ENCODE measurements around the gene RGL3.
"Not testable (repeated sequence)": the region's sequence is repeated elsewhere in the genome, so short reads cannot be mapped to it uniquely, and the experiment has no call there.

Gene RGL3

DNA sequence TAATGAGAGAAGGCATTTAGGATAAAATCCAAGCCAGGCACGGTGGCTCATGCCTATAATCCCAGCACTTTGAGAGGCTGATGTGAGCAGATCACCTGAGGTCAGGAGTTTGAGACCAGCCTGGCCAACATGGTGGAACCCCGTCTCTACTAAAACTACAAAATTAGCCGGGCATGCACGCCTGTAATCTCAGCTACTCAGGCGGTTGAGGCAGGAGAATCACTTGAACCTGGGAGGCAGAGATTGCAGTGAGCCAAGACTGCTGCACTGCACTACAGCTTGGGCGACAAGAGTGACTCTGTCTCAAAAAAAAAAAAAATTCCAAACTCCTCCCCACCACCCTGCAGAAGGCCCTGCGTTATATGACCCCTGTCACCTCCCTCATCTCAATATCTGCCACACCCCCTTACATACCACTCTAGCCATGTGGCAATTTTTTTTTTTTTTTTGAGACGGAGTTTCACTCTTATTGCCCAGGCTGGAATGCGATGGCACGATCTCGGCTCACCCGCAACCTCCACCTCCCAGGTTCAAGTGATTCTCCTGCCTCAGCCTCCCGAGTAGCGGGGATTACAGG is 39.8 kb downstream of the RGL3 start:
- not testable (repeated sequence) for DNase-seq

GRCh38 chr19:11378319-11379189 is 40.6 kb downstream of the RGL3 start:
- no peak for DNase-seq

- no peak for DNase-seq
Observed at GRCh38 chr19:11377756-11378155, 41.4 kb downstream of the RGL3 start.

DNA sequence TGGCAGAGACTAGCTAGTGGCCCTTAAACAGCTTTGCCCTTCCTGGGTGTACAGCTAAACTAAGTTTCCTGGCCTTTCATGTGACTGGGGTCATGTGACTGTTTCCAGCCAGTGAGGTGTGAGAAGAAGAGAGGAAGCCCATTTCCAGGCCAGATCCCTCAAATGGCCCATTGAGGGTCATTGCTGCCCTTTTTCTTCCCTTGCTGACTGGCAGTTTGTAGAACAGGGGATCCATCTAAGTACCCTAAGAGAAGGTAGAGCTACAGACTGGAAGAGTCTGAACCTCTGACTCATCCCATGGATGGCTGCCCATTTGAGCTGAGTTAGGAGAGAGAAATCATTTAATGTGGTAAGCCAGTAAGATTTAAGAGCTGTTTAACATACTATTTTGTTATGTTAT is 41.9 kb downstream of the RGL3 start:
- DNase-seq: no peak

GRCh38 chr19:11375143-11375948 is 43.8 kb downstream of the RGL3 start:
- no peak for DNase-seq

- DNase-seq: no peak
Observed at GRCh38 chr19:11374433-11375142, 44.5 kb downstream of the RGL3 start, which contains the start of gene SWSAP1. TSS of gene SWSAP1 (plus strand) at chr19:11374666. CDS start at chr19:11374681, 15 bp downstream.

GRCh38 chr19:11373885-11374432 is 45.2 kb downstream of the RGL3 start:
- DNase-seq: no peak

DNA sequence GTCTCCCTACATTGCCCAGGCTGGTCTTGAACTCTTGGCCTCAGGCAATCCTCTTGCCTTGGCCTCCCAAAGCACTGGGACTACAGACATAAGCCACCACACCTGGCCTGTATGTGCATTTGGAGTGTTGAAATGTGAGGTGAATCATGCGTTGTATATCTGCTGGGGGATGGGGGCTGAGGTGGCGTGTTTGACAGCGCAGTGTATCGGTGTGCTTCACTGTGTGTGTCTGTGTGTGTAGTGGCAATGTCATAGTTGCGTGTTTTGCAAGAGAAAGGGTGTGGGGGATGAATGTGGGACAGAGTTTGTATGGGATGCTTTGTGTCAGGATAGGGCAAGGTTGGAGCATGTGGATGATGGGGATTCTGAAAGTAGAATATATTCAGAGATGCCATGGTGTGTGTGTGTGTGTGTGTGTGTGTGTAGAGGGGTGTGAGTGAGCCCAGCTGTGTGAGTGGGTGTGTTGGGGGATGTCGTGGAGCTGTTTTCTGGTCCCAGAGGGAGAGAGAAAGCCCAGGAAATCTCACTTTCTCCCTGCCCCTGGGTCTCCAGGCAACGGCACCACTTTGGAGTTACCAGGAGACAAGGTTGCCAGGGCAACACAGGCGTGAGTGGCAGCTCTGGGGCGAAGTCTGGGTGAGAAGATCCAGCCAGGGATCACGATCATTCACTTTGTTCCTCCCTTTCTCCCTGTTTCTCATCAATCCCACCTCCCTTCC is 45.8 kb downstream of the RGL3 start:
- no peak for DNase-seq

DNA sequence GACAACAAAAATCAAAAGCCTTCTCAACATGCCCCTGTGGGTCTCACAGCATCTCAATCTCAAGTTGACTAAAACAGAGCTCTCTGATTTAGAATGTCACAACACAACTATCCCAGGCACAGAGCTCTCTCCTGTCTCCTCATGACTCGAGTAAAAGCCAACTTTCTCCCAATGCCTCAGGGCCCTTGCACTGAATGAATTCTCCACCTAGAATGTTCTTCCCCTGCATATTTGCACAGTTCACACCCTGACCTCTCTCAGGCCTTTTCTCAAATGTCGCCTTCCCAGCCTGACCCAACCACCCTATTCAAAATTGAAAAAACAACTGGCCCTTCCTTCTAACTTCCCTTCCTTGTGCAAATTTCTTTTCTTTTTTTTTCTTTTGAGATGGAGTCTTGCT is 48.4 kb downstream of the RGL3 start:
- no peak for DNase-seq

DNA sequence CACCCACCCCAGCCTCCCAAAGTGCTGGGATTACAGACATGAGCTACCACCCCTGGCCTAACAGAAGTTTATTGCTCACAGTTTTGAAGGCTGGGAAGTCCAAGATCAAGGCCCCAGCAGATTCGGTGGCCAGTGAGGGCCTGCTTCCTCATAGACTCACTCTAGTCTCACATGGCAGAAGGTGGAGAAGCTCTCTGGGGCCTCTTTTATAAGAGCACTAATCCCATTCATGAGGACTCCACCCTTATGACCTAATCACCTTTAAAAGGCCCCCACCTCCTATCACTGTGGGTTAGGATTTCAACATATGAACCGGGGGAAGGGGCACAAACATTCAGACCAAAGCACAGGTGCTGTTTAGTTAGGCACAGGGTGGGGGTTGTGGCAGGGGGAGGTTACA is 51.6 kb downstream of the RGL3 start:
- DNase-seq: no peak

DNA sequence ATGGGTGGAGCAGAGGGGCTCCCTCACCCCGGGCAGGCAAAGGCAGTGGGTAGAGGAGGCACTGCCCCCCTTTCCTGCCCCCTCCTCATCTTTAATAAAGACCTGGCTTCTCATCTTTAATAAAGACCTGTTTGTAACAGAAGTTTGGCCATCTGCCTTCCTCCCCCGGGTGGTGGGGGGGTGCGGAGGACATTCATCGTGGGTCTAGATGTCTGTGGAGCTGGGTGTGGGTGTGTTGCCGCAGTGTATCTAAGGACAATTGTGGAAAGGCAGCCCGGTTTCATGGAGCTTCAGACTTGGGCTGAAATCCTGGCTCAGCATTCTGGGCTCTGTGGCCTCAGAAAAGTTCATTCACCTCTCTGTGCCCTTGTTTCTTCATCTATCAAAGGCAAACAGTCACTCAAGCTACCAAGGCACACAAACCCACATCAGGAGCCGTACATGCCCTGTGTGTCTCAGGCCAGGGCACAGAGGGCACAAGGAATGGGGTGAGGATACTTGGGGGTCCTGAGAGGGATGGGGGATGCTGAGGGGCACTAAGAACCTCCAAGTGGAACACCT is 53.5 kb downstream of the RGL3 start:
- DNase-seq: no peak

- no peak for DNase-seq
Observed at GRCh38 chr19:11364935-11365334, 54.2 kb downstream of the RGL3 start.

- DNase-seq: no peak
Observed at GRCh38 chr19:11364296-11364904, 54.7 kb downstream of the RGL3 start.

DNA sequence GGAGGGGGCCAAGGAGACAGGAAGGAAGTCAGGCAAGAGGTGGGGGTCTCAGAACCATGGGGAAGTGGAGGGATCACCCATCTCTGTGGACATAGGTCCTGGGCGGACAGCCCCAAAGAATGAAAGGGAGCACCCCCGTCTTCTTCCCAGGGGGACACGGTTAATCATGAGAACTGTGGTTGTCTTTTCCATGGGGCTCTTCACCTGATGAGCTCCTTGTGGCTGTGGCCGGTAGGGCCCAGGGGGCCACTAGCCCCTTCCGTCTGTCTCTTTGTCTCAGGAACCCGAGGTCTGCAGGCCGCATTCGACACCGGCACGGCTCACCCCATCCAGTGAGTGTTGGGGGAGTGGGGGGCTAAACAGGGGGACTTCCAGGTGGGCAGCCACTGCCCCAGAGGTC is 55.2 kb downstream of the RGL3 start:
- no peak for DNase-seq

DNA sequence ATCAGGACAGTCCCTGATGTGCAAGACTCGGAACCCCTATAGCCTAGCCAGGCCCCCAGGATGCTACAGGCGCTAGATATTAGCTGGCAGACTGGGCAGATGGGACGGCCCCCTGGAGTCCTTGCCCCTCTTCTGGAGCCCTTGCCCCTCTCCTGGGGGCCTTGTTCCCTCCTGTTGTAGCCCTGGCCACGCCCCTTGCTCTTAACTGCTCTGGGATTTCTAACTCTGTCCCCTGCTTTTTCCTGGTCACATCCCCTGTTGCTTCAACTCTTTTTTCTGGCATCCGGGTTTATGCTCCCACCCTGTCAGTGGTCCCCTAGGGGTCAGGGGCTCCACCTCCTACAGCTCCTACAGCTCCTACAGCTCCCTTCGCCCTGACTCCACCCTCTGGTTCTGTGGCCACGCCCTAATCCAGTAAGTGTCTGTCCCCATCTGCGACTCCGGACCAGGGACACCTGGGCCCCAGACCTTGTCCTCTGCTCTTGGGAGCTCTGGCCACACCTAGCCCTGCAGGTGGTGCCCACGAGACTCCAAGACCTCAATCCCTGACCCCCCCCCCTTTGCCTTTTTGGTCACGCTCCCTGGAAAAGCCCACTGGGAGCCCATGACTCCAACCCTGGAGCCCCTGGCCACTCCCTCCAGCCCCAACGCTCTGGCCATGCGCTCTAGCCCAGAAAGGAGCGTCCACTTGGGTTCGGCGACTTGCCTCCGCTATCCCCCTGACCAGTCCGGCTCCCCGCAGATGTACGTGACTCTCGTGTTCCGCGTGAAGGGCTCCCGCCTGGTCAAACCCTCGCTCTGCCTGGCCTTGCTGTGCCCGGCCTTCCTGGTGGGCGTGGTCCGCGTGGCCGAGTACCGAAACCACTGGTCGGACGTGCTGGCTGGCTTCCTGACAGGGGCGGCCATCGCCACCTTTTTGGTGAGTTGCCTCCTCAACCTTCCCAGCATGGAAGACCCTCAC is 57.1 kb downstream of the RGL3 start:
- no peak for DNase-seq

DNA sequence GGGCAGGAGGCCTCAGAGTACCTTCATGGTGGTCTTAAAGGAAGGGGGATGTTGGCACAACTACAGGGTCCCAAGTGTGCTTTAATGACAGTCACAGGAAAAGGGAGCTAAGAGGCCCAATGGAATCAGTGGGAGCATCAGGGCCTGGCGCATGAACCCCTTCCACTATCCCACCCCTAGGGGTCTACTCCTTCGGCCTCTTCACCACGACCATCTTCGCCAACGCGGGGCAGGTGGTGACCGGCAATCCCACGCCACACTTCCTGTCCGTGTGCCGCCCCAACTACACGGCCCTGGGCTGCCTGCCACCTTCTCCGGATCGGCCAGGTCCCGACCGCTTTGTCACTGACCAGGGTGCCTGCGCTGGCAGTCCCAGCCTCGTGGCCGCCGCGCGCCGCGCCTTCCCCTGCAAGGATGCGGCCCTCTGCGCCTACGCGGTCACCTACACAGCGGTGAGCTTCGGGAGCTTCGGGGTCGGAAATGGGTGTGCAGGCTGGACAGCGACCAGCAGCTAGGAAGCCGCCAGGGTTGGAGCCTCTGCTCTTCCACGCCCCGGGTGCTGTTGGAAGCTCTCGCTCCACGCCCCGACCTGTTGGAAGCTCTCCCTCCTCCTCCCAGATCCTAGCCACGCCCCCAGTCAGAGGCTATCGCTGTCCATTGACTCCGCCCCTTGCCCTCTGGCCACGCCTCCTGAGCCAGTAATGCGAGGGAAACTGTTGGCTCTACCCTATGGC is 57.9 kb downstream of the RGL3 start:
- no peak for DNase-seq

GRCh38 chr19:11359421-11359820 is 59.7 kb downstream of the RGL3 start:
- DNase-seq: no peak

DNA sequence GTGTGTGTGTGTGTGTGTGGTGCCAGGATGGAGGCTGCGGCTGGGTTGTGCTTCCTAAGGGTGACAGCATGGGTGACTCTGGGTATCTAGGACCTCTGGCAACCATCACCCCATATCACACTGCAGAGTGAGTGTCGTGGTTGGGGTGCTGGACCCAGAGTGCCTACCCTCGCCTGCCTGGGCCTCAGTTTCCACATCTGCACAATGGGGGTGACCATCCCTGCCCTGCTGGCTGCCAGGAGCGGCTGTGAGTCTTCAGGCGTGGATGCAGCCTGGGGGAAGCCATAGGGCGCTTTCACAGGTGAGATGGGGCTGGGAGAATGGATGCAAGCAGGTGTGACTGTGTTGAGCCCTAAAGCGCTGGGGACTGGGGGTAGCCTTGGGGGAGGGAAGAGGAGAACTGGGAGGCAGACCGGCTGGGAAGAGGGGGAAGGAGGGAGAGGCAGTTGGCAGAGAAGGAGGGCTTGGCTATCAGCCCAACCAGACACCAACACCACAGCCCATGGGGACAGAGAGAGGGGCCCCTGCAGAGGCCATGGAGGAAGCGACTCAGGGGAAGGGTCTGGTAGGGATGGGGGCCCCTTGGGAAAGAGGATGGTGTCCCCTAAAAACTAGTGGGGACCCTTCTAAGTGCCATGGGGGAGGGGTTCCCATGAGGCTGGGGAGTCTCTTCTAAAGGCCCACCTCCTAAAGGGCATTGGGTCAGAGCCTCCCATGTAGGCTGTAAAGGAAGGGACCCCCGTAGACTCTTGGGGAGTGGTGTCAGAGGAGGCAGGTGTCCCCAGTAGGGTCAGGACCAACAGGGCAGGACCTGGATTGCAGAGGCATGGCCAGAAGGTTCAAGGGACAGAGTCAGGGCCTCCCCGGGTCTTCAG is 62.2 kb downstream of the RGL3 start:
- no peak for DNase-seq
